Kidney epithelial cell (primary cell): ENCODE data around the gene TMEM121. TPM values are rescaled to one million over a fixed set of nuclear protein-coding genes. Genes with fewer than 3 reads are reported as not detected.

ENCODE experiments used
- DNase-seq: peaks from one replicate; pipeline ENCODE4 v3.0.0-alpha.2; 2010; ENCODE audit warnings: low read depth
- H3K27me3 ChIP-seq: 2 replicates; pipeline ENCODE4 v1.6.0; 2011; ENCODE audit warnings: low read length; ENCODE audit not compliant: control insufficient read depth, insufficient read depth
- H3K36me3 ChIP-seq: 2 replicates; pipeline ENCODE4 v1.5.1; 2011; ENCODE audit warnings: low read length; ENCODE audit not compliant: control insufficient read depth, insufficient read depth
- H3K4me3 ChIP-seq: 2 replicates; pipeline ENCODE4 v1.5.1; 2011; ENCODE audit warnings: low read depth, mild to moderate bottlenecking, control low read depth, low read length
- total RNA-seq: library from RNA; depleted of rRNA; stranded (reverse); fragments of >200 nt; gene quantifications from 2 replicates; pipeline ENCODE4 v1.2.3, GENCODE V29; 2015
- TF ChIP-seq, protein P1 (sequence below): IDR thresholded peaks from 2 replicates; pipeline ENCODE4 v1.5.1; 2011; ENCODE audit warnings: mild to moderate bottlenecking, moderate library complexity, low read length, control low read depth, inconsistent platforms; ENCODE audit not compliant: insufficient read depth, poor library complexity, severe bottlenecking

Gene TMEM121
- total RNA-seq, 1 donor from 2014 or later = 10.1 TPM

DNA sequence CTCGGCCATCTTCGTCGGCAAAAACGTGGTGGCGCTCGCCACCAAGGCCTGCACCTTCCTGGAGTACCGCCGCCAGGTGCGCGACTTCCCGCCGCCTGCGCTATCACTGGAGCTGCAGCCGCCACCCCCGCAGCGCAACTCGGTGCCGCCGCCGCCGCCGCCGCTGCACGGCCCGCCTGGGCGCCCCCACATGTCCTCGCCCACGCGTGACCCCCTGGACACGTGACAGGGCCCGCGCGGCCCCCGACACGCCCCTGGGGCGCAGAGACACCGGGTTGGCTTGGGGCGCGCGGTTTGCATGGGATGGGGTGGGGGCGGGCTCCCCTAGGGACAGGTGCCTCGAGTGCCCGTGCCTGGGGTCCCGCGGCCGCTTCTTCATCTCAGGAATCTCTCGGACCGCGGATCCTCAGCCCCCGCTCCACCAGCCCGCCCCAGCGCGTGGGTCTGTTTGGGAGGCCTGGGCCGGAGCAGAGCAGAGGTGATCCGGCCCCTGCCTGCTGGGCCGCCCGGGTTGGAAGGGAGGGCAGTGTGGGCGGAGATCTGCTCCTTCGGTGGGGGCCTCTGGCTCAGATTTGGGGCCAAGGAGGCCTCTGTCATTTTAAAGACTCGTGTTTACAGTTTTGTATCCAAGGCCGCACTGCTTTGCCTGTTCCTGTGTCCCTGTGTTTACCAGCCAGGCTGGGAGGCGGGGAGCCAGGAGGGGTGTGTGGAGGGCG is 3.3 kb downstream of the TMEM121 start:
- no peaks in the 10 kb centered on the region for H3K36me3 ChIP-seq
- H3K4me3 ChIP-seq = no peak overlapping the region
- TF ChIP-seq, protein P1, sequence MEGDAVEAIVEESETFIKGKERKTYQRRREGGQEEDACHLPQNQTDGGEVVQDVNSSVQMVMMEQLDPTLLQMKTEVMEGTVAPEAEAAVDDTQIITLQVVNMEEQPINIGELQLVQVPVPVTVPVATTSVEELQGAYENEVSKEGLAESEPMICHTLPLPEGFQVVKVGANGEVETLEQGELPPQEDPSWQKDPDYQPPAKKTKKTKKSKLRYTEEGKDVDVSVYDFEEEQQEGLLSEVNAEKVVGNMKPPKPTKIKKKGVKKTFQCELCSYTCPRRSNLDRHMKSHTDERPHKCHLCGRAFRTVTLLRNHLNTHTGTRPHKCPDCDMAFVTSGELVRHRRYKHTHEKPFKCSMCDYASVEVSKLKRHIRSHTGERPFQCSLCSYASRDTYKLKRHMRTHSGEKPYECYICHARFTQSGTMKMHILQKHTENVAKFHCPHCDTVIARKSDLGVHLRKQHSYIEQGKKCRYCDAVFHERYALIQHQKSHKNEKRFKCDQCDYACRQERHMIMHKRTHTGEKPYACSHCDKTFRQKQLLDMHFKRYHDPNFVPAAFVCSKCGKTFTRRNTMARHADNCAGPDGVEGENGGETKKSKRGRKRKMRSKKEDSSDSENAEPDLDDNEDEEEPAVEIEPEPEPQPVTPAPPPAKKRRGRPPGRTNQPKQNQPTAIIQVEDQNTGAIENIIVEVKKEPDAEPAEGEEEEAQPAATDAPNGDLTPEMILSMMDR = no peak
- peaks cover 54% of the 10 kb centered on the region for H3K27me3 ChIP-seq
- DNase-seq = no peak

DNA sequence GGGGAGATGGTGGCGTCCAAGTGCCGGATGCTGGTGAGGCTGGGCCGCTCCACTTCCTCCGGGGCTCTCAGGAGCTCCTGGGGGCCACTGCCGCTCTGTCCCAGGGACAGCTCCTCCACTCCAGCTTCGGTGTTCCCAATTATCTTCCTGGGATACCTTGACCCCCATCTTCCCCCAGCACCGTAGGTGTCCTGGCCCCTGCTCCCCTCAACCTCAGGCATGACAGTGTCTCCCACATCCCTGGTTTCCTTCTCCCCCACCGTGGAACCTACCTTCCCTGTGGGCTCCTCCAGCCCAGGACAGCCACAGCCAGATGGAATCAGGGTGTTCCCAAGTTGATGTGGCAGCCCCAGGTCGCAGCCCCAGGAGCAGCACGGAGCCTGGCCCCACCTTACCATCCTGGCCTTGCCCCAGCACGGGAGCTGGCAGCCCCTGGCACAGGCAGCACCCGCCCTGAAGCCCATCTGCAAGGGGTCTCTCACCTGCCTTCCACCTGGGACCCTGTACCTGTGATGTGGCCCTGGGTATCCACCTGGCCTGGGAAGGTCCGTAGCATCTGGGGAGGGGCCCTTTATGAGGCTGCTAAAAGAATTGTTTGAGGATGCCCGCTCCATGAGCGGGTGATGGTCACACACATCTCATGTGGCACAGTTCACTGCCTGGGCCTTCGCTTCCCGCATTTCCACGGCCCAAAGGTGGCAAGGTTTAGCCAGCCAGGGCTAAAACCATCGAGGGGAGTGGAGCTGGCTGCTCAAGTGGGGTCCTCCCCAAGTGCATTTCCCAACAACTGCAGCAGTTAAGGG is 4.1 kb downstream of the TMEM121 start:
- DNase-seq = no peak
- H3K36me3 ChIP-seq = no peaks in the 10 kb centered on the region

DNA sequence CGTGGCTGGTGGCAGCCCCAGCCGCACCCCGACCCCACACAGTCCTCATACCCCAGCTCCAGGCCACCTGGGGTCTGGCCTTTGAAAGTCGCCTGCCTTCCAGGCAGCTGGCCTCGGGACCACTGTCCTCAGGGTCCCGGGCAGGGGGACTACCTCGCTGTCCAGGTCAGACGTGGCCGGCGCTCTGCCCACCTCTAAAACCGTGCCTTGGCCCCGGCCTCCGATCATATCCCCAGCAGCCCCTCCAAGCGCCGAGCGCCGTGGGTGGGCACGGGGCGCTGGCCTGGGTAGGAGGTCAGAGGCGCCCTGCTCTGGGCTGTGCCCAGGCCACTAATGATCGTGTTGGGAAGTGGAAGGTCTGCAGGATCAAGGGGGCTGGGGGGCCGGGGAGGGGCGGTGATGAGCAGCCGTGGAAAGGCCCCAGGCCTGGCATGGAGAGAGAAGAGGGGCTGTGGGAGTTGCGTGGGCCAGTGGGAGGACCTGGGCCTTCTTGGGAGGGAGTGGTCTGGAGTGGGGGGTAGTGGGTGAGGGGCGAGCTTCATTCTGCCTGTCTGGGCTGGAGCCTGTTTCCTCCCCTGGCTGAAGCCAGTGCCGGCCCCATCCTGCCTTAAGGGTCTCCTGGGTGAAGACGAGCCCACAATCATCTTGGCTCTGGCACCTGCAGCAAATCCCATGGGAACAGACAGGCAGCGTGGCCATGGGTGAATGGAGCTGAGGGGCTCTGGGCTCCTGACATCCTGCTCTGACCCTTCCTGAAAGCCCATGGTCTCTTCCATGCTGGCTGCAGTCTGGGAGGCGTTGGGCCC is 4.9 kb downstream of the TMEM121 start:
- no peak for DNase-seq
- no peak overlapping the region for H3K4me3 ChIP-seq
- peaks cover 51% of the 10 kb centered on the region for H3K27me3 ChIP-seq
- TF ChIP-seq, protein P1 = no peak
- H3K36me3 ChIP-seq = no peaks in the 10 kb centered on the region

More for the DNA sequence above, 4.1 kb downstream of the TMEM121 start:
- TF ChIP-seq, protein P1 = no peak
- H3K4me3 ChIP-seq = no peak overlapping the region
- peaks cover 54% of the 10 kb centered on the region for H3K27me3 ChIP-seq

DNA sequence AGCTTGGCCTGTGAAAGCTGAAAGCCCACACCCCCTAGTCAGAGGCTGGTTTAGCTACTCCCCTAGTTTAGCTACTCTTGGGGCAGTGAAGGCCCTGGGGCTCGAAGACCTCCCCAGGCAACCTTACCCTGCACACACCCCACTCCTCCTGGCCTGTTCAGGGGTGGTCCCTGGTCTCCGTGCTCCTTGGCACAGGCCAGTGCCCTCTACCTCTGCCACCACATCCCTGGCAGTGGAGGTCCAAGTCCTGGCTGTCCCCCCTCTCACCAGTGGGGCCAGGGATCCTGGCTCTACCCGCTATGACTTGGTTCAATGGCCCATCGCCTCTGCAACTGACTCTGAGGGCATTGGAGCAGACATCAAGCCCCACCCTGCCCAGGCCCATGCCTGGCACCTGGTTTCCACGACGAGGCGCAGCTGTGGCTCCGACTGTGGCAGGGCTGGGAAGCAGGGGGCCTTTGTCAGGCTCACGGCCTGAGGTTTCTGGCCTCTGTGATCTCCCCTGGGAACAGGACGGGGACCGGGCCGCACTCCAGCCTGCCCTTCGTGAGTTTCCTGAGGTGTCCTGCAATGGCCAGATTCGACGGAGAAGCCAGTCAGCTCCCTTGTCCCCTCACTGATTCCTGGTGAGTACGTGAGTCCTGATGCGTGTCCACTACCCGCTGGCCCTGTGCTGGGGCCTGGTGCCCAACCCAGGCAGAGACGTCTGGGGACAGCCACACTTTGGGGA is 5.7 kb downstream of the TMEM121 start:
- H3K36me3 ChIP-seq = no peaks in the 10 kb centered on the region
- no peak for DNase-seq
- H3K4me3 ChIP-seq = no peak overlapping the region
- TF ChIP-seq, protein P1 = no peak
- peaks cover 53% of the 10 kb centered on the region for H3K27me3 ChIP-seq

DNA sequence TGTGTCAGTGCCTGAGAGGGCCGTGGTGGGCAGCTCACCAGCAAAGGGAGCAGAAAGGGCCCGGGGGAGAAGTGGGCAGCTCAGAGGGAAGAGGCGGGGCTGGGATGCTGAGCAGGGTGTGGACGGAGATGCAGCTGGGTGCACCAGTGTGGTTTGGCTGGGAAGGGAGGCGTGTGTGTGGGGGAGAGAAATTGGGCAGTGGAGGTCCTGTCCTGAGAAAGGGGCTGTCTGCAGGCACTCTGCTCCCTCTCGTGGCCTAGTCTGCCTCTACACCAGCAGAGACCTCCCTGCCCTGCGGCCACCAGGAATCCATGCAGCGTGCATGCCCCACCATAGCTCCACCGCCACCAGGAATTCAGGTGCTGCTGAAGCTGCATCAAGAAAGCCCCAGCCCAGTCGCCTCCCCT is 6.4 kb downstream of the TMEM121 start:
- H3K36me3 ChIP-seq = no peaks in the 10 kb centered on the region
- H3K27me3 ChIP-seq = peaks cover 53% of the 10 kb centered on the region
- TF ChIP-seq, protein P1 = peak; percentile 51
- DNase-seq = no peak
- H3K4me3 ChIP-seq = no peak overlapping the region
